ENCODE measurements around the gene CCDC195.

DNA sequence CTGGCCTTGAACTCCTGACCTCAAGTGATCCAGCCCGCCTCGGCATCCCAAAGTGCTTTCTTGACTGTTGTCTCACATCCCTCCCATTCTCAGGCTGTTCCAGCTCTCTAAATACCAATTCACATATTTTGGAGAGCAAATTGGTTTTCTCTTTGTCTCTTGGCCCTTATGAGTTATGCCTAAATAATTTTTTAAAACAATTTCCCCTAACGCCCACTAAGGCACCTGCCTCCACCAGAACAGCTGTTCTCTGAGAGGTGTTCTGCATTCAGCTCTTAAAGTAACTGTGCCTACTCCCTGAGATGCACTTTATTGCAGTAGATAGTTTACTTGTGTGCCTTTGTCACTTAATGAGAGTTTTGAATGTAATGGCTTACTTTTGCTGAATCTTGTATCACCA, 6.9 kb downstream of the CCDC195 start:
- TF ChIP-seq, protein P1, sequence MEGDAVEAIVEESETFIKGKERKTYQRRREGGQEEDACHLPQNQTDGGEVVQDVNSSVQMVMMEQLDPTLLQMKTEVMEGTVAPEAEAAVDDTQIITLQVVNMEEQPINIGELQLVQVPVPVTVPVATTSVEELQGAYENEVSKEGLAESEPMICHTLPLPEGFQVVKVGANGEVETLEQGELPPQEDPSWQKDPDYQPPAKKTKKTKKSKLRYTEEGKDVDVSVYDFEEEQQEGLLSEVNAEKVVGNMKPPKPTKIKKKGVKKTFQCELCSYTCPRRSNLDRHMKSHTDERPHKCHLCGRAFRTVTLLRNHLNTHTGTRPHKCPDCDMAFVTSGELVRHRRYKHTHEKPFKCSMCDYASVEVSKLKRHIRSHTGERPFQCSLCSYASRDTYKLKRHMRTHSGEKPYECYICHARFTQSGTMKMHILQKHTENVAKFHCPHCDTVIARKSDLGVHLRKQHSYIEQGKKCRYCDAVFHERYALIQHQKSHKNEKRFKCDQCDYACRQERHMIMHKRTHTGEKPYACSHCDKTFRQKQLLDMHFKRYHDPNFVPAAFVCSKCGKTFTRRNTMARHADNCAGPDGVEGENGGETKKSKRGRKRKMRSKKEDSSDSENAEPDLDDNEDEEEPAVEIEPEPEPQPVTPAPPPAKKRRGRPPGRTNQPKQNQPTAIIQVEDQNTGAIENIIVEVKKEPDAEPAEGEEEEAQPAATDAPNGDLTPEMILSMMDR (IDR thresholded peaks at IDR 0.05) = no peak
- TF ChIP-seq POLR2A (IDR thresholded peaks at IDR 0.05) (no peak), EP300 (IDR thresholded peaks at IDR 0.05; ENCODE audit: low read depth) (no peak), POLR2AphosphoS5 (IDR thresholded peaks at IDR 0.05) (no peak)
